Cardiac septum (tissue), 1 donor: Measurements from ENCODE around the gene P3H4. TPM values are rescaled to one million over a fixed set of nuclear protein-coding genes. Genes with fewer than 3 reads are reported as not detected.

Source experiments
- total RNA-seq: library from RNA; stranded (reverse); fragmentation: NEBNext Ultra II Directional; extraction: Animal tissue kit (Norgen Biotek cat#: 25700); gene quantifications from one replicate; pipeline ENCODE4 v1.2.1, GENCODE V29; 2021
- donor health status: DM: no; HTN: no; CAD: no.

Gene P3H4
- total RNA-seq, 1 donor from 2014 or later, result 5.1 TPM

Other genes with a start within 250 kb of the P3H4 start
- gene KRT9, start 239.9 kb downstream of the P3H4 start, total RNA-seq, result not detected
- not detected for gene KRT14, start 225.1 kb downstream of the P3H4 start, total RNA-seq
- gene KRT16, start 199.2 kb downstream of the P3H4 start, total RNA-seq, result not detected
- not detected for gene KRT17, start 187.4 kb downstream of the P3H4 start, total RNA-seq
- 1,014 TPM for gene EIF1, start 123.1 kb downstream of the P3H4 start, total RNA-seq
- gene GAST, start 99.6 kb downstream of the P3H4 start, total RNA-seq, result not detected
- gene HAP1, start 77.3 kb downstream of the P3H4 start, total RNA-seq, result 0.08 TPM
- gene JUP, start 25.2 kb downstream of the P3H4 start, total RNA-seq, result 150 TPM
- 17.7 TPM for gene FKBP10, start 1.1 kb upstream of the P3H4 start, total RNA-seq
- gene NT5C3B, start 24.3 kb upstream of the P3H4 start, total RNA-seq, result 22.8 TPM
- not detected for gene KLHL10, start 25.9 kb upstream of the P3H4 start, total RNA-seq
- 5.1 TPM for gene KLHL11, start 53.5 kb upstream of the P3H4 start, total RNA-seq
- 33.6 TPM for gene ACLY, start 107.0 kb upstream of the P3H4 start, total RNA-seq
- gene ODAD4, start 118.7 kb upstream of the P3H4 start, total RNA-seq, result 0.54 TPM
- 24.2 TPM for gene CNP, start 154.8 kb upstream of the P3H4 start, total RNA-seq
- 77.4 TPM for gene DNAJC7, start 205.5 kb upstream of the P3H4 start, total RNA-seq
- gene NKIRAS2, start 208.1 kb upstream of the P3H4 start, total RNA-seq, result 50.7 TPM
- gene C17orf113, start 238.7 kb upstream of the P3H4 start, total RNA-seq, result 0.43 TPM